Esophagus (tissue), 2 donors: ENCODE measurements around the gene SLIT3. TPM values are rescaled to one million over a fixed set of nuclear protein-coding genes. Genes with fewer than 3 reads are reported as not detected.

Source experiments
- H3K27ac ChIP-seq, 2 donors: one replicate each; pipeline ENCODE4 v1.5.1; 2013; ENCODE audit warnings: low read depth in 2 of 2, mild to moderate bottlenecking in 2 of 2, inconsistent platforms in 1 of 2, low read length in 1 of 2, moderate library complexity in 1 of 2
- H3K27me3 ChIP-seq, 2 donors: one replicate each; pipeline ENCODE4 v1.6.1; 2013; ENCODE audit warnings: low read length in 2 of 2, control low read depth in 1 of 2, mild to moderate bottlenecking in 1 of 2; ENCODE audit not compliant: insufficient read depth in 2 of 2, control insufficient read depth in 1 of 2
- H3K36me3 ChIP-seq, 2 donors: one replicate each; pipeline ENCODE4 v1.6.1; 2013; ENCODE audit warnings: low read length in 1 of 2; ENCODE audit not compliant: control insufficient read depth in 2 of 2, insufficient read depth in 2 of 2
- H3K4me1 ChIP-seq, 2 donors: one replicate each; pipeline ENCODE4 v1.6.1; 2013; ENCODE audit warnings: low read length in 1 of 2; ENCODE audit not compliant: control insufficient read depth in 2 of 2, insufficient read depth in 2 of 2
- H3K4me3 ChIP-seq, 2 donors: one replicate each; pipeline ENCODE4 v1.5.1; 2013; ENCODE audit warnings: low read length in 2 of 2, mild to moderate bottlenecking in 2 of 2, low read depth in 1 of 2, moderate library complexity in 1 of 2
- H3K9me3 ChIP-seq, 2 donors: one replicate each; pipeline ENCODE4 v1.6.1; 2013; ENCODE audit warnings: mild to moderate bottlenecking in 2 of 2, low read depth in 1 of 2, low read length in 1 of 2, moderate library complexity in 1 of 2; ENCODE audit not compliant: control insufficient read depth in 2 of 2, insufficient read depth in 1 of 2
- WGBS, 2 donors: extraction: QIAGEN DNeasy Blood & Tissue Kit; methylation state at CpG; one replicate each; pipeline ENCODE4 v1.1.7; 2013; 5-methylcytosine and 5-hydroxymethylcytosine counted together
- polyA plus RNA-seq, 2 donors: library from polyadenylated mRNA; stranded (reverse); fragments of 200-250 nt; gene quantifications; one replicate each; pipeline ENCODE4 v1.2.3, GENCODE V29; 2013
- donor health status: healthy with polysubstance abuse.
- donor health status: Bipolar disorder and iron deficiency.

The SLIT3 gene
- polyA plus RNA-seq, 2 donors = 0.53 to 2.0 TPM

- Histone ChIP-seq H3K36me3 (no peaks in the 10 kb centered on the region), H3K4me1 (peaks cover 0 to 2% of the 10 kb centered on the region in 2 donors), H3K9me3 (no peaks in the 10 kb centered on the region), H3K4me3 (no peak overlapping the region), H3K27me3 (no peaks in the 10 kb centered on the region), H3K27ac (no peak overlapping the region)
- WGBS, 2 donors = 75 to 79% methylated on average over 8 of the region's 8 CpGs
Observed at GRCh38 chr5:168931638-168932345, 369.1 kb downstream of the SLIT3 start.

DNA sequence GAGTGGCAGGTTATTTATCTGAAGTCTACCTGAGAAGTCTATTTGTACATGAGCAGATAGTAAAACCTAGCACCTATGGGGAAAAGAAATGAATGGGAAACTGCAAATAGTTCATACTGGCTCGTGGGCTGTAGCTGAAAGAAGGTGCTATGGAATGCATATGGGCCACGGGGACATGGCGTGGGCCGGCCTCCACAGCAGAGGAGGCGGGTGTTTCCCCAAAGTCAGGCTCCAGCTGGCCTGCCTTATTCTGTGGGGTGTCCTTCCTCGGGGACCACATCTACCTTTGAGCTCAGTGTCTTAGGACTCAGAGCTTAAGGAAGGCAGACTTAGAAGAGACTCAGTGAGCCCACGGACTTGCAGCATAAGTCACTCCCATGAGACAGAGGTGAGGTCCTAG is 371.3 kb downstream of the SLIT3 start:
- H3K27ac ChIP-seq = no peak overlapping the region
- H3K4me3 ChIP-seq = no peak overlapping the region
- no peaks in the 10 kb centered on the region for H3K9me3 ChIP-seq
- peaks cover 0 to 2% of the 10 kb centered on the region in 2 donors for H3K4me1 ChIP-seq
- H3K36me3 ChIP-seq = no peaks in the 10 kb centered on the region
- H3K27me3 ChIP-seq = no peaks in the 10 kb centered on the region
- 81 to 82% methylated on average over 7 of the region's 7 CpGs for WGBS, 2 donors

DNA sequence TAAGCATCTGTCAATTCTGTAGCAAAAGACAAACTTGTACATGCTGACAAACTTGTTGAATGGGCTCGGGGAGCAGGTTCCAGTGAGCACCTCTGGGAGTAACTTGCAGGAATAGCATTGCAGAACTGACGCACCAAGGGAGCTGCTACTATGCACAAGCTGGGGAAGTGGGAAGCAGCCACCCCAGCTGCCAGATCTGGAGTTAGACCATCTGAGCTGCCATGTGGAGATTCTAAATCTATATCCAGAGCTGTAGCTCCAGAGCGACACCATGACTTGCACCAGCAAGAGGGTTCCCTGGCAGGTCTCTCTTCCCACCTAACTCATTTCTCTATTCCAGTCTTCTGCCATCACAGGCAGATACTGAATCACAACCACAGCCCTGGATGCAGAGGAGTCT is 375.8 kb downstream of the SLIT3 start:
- no peak overlapping the region for H3K27ac ChIP-seq
- WGBS, 2 donors = 86% methylated on average over 3 of the region's 3 CpGs
- H3K36me3 ChIP-seq = no peaks in the 10 kb centered on the region
- H3K4me3 ChIP-seq = no peak overlapping the region
- H3K27me3 ChIP-seq = no peaks in the 10 kb centered on the region
- H3K4me1 ChIP-seq = no peaks in the 10 kb centered on the region
- no peaks in the 10 kb centered on the region for H3K9me3 ChIP-seq

- Histone ChIP-seq H3K4me3 (no peak overlapping the region), H3K27ac (no peak overlapping the region), H3K27me3 (no peaks in the 10 kb centered on the region), H3K36me3 (no peaks in the 10 kb centered on the region), H3K4me1 (no peaks in the 10 kb centered on the region), H3K9me3 (no peaks in the 10 kb centered on the region)
- WGBS, 2 donors = 92 to 95% methylated on average over 7 of the region's 7 CpGs
Observed at GRCh38 chr5:168921147-168921866, 379.6 kb downstream of the SLIT3 start.

- Histone ChIP-seq H3K36me3 (no peaks in the 10 kb centered on the region), H3K9me3 (no peaks in the 10 kb centered on the region), H3K27me3 (no peaks in the 10 kb centered on the region), H3K4me3 (no peak overlapping the region), H3K27ac (no peak overlapping the region), H3K4me1 (no peaks in the 10 kb centered on the region)
- WGBS, 2 donors = 46 to 59% methylated on average over 14 of the region's 14 CpGs
Observed at GRCh38 chr5:168920019-168920810, 380.7 kb downstream of the SLIT3 start.

- H3K4me3 ChIP-seq = no peak overlapping the region
- H3K27ac ChIP-seq = no peak overlapping the region
- H3K27me3 ChIP-seq = no peaks in the 10 kb centered on the region
- no peaks in the 10 kb centered on the region for H3K36me3 ChIP-seq
- no peaks in the 10 kb centered on the region for H3K4me1 ChIP-seq
- 70% methylated on average over 4 of the region's 4 CpGs for WGBS, 2 donors
- no peaks in the 10 kb centered on the region for H3K9me3 ChIP-seq
Observed at GRCh38 chr5:168917947-168918600, 382.9 kb downstream of the SLIT3 start.

- Histone ChIP-seq H3K4me1 (no peaks in the 10 kb centered on the region), H3K4me3 (no peak overlapping the region), H3K36me3 (no peaks in the 10 kb centered on the region), H3K9me3 (no peaks in the 10 kb centered on the region), H3K27ac (no peak overlapping the region), H3K27me3 (no peaks in the 10 kb centered on the region)
- 51 to 52% methylated on average over 6 of the region's 6 CpGs for WGBS, 2 donors
Observed at GRCh38 chr5:168916852-168917251, 384.1 kb downstream of the SLIT3 start.

DNA sequence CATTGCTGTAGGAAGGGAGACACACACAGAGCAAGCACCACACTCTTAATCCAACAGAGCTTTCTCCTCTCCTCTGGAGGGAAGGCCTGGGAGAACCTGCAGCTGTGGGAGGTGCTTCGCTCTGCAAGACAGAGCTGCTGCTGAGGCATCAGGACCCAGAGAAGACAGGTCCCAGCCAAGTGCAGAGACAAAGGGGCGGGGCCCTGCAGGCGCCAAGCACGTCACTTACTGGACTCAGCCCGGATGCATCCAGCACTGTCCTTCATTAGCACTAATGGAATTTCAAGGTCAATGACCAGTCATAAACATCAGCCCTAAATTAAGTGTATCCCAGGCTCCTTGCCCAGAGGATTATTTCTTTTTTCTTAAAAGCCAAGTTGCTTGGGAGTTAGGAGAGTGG is 384.7 kb downstream of the SLIT3 start:
- no peak overlapping the region for H3K27ac ChIP-seq
- H3K4me1 ChIP-seq = no peaks in the 10 kb centered on the region
- H3K27me3 ChIP-seq = no peaks in the 10 kb centered on the region
- H3K36me3 ChIP-seq = no peaks in the 10 kb centered on the region
- WGBS, 2 donors = 47 to 49% methylated on average over 5 of the region's 5 CpGs
- no peak overlapping the region for H3K4me3 ChIP-seq
- H3K9me3 ChIP-seq = no peaks in the 10 kb centered on the region

- Histone ChIP-seq H3K27me3 (no peaks in the 10 kb centered on the region), H3K4me1 (no peaks in the 10 kb centered on the region), H3K36me3 (no peaks in the 10 kb centered on the region), H3K27ac (no peak overlapping the region), H3K4me3 (no peak overlapping the region), H3K9me3 (no peaks in the 10 kb centered on the region)
- 75 to 76% methylated on average over 5 of the region's 5 CpGs for WGBS, 2 donors
Observed at GRCh38 chr5:168914491-168914890, 386.4 kb downstream of the SLIT3 start.
